Peyer's patch (tissue), 4 donors: ENCODE results near the gene ZNF566.
"Not testable (repeated sequence)": the region's sequence is repeated elsewhere in the genome, so short reads cannot be mapped to it uniquely, and the experiment has no call there.

Source experiments
- CTCF ChIP-seq, 6 experiments: fragments of 450-650 bp in 4 of 6; fragments of 200-600 bp in 2 of 6; sonication (generic) in 1 of 6; IDR thresholded peaks; one replicate each; pipeline ENCODE4 v1.5.1; 2017 to 2019; ENCODE audit warnings: antibody characterized with exemption in 6 of 6, mild to moderate bottlenecking in 3 of 6, moderate library complexity in 1 of 6
- POLR2A ChIP-seq, 2 donors: fragments of 450-650 bp; IDR thresholded peaks; one replicate each; pipeline ENCODE4 v1.5.1; 2017; ENCODE audit warnings: antibody characterized with exemption in 2 of 2, mild to moderate bottlenecking in 2 of 2, moderate library complexity in 2 of 2

GRCh38 chr19:36490846-36491245 is 1.5 kb upstream of the ZNF566 start:
- TF ChIP-seq CTCF, POLR2A (IDR thresholded peaks at IDR 0.05): not testable (repeated sequence)
